ENCODE data around the gene RSRP1.
A peak's percentile ranks its signal among the peaks of the same experiment; 100 is the strongest.

Gene RSRP1

DNA sequence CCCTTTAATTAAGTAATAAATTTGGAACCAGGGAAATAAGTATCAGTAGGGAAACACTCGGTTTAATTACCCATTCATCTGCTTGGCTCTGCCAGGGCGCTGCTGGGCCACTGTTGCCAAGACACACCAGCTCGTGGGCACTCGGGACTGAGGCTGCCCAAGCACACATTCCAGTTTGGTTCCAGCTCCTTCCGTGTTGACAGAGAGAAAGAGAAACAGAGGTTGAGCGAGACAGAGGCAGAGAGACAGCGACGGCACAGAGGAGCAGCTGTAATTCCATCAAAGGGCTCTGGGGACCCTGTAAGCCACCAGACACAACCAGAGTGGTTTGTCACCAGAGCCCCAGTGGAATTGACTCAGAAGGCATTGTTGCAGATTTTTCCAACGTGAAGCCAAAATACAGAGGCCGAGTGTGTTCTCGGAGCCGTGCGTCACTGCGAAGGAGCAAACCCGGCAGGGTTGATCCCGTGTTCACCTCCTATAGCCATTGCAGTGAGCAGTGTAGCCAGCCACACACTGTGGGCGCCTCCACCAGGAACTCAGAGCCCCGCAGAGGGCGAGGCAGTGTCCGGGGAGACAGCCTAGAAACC lies 48.5 kb downstream of the RSRP1 start:
- TF ChIP-seq L3MBTL2 (conservative IDR thresholded peaks at IDR 0.05), result no peak
- CTCF ChIA-PET, result interaction anchor here (0.8 to 1.6 kb wide), 3 partner anchors 8 to 351 kb away, joined by 3 to 6 read pairs (median 4); no protein-coding TSS in a partner anchor
- POLR2A ChIA-PET, result interaction anchor here (0.6 to 1.3 kb wide), 2 partner anchors 8 to 33 kb away, joined by 3 to 4 read pairs; partner anchors contain the start of gene SYF2
- DNase-seq (ENCODE audit: extremely low spot score), result peak; percentile 38

GRCh38 chr1:25197982-25198662 lies 49.1 kb downstream of the RSRP1 start:
- TF ChIP-seq L3MBTL2 (conservative IDR thresholded peaks at IDR 0.05) (0 out of 2 replicates have a peak, but pooled peaks have one; percentile 19), CTBP1 (IDR thresholded peaks at IDR 0.05; ENCODE audit: borderline replicate concordance) (no peak)
- DNase-seq (ENCODE audit: extremely low spot score), result no peak
- ChIA-PET CTCF (interaction anchor here (0.8 to 1.6 kb wide), 4 partner anchors 8 to 350 kb away, joined by 3 to 7 read pairs (median 5); no protein-coding TSS in a partner anchor), POLR2A (interaction anchor here (0.6 to 1.3 kb wide), 2 partner anchors 34 kb away, joined by 3 to 6 read pairs; partner anchors contain the start of gene SYF2)

GRCh38 chr1:25197235-25197975 lies 49.8 kb downstream of the RSRP1 start:
- ChIA-PET POLR2A (interaction anchor here (1.3 kb wide), 1 partner anchor 35 kb away, joined by 6 read pairs; the partner anchor contains the start of gene SYF2), CTCF (interaction anchor here (1.0 to 1.6 kb wide), 2 partner anchors 9 to 300 kb away, joined by 6 to 7 read pairs; no protein-coding TSS in a partner anchor)
- peak; percentile 76 for TF ChIP-seq L3MBTL2 (conservative IDR thresholded peaks at IDR 0.05)
- peak; percentile 96 for TF ChIP-seq PKNOX1 (IDR thresholded peaks at IDR 0.05)
- TF ChIP-seq LEF1 (IDR thresholded peaks at IDR 0.05; ENCODE audit: borderline replicate concordance), result no peak
- TF ChIP-seq CTBP1 (IDR thresholded peaks at IDR 0.05; ENCODE audit: borderline replicate concordance), result peak; percentile 60; the same call in 1 of the 2 replicates
- DNase-seq (ENCODE audit: extremely low spot score), result peak; percentile 51

DNA sequence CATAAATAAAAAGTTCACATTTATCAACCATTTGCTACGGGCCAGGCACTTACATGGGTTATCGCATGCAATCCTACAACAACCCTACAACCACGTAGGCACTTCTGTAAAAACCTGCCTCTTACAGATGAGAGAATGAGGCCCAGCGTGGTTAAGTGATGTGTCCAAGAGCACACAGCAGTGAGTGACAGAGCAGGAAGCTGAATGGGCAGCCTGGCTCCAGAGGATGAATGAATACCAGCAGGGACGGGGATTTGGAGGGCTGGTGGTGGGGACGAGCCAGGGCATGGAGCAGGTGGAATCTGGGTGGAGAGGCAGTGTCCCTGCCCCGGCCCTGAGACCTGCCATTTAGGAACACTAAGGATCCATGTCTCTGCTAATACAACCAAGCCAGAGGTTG lies 50.4 kb downstream of the RSRP1 start:
- CTCF ChIA-PET, result interaction anchor here (0.8 to 1.0 kb wide), 2 partner anchors 299 to 540 kb away, joined by 4 to 7 read pairs; no protein-coding TSS in a partner anchor
- POLR2A ChIA-PET, result interaction anchor here (0.8 to 1.3 kb wide), 2 partner anchors 36 kb away, joined by 3 to 6 read pairs; partner anchors contain the start of gene SYF2
- TF ChIP-seq PKNOX1 (IDR thresholded peaks at IDR 0.05) (peak; percentile 22; the same call in 1 of the 2 replicates), FOXK2 (IDR thresholded peaks at IDR 0.05) (no peak), SUZ12 (IDR thresholded peaks at IDR 0.05) (no peak), ARNT (IDR thresholded peaks at IDR 0.05) (no peak)
- DNase-seq (ENCODE audit: extremely low spot score), result no peak

GRCh38 chr1:25195835-25196234 lies 51.4 kb downstream of the RSRP1 start:
- DNase-seq (ENCODE audit: extremely low spot score), result no peak
- ChIA-PET POLR2A (interaction anchor here (0.8 kb wide), 1 partner anchor 37 kb away, joined by 3 read pairs; the partner anchor contains the start of gene SYF2), CTCF (interaction anchor here (0.8 kb wide), 1 partner anchor 539 kb away, joined by 4 read pairs; no protein-coding TSS in a partner anchor)
- TF ChIP-seq FOXK2 (IDR thresholded peaks at IDR 0.05) (no peak), CTBP1 (IDR thresholded peaks at IDR 0.05; ENCODE audit: borderline replicate concordance) (no peak), L3MBTL2 (conservative IDR thresholded peaks at IDR 0.05) (no peak), SUZ12 (IDR thresholded peaks at IDR 0.05) (no peak), SP1 (IDR thresholded peaks at IDR 0.05) (no peak), HDGF (IDR thresholded peaks at IDR 0.05; ENCODE audit: borderline replicate concordance) (no peak), NFRKB (IDR thresholded peaks at IDR 0.05) (no peak), ZNF384 (IDR thresholded peaks at IDR 0.05) (no peak), BHLHE40 (IDR thresholded peaks at IDR 0.05; ENCODE audit: borderline replicate concordance) (no peak), ELF4 (IDR thresholded peaks at IDR 0.05) (no peak), FOXA1 (IDR thresholded peaks at IDR 0.05) (no peak), LEF1 (IDR thresholded peaks at IDR 0.05; ENCODE audit: borderline replicate concordance) (no peak), TARDBP (IDR thresholded peaks at IDR 0.05) (no peak), ARNT (IDR thresholded peaks at IDR 0.05) (no peak), FOXM1 (IDR thresholded peaks at IDR 0.05; ENCODE audit: borderline replicate concordance) (no peak), PKNOX1 (IDR thresholded peaks at IDR 0.05) (no peak)

- CTCF ChIA-PET, result interaction anchor here (0.5 to 0.6 kb wide), 2 partner anchors 10 to 45 kb away, joined by 3 to 4 read pairs; no protein-coding TSS in a partner anchor
- DNase-seq (ENCODE audit: extremely low spot score), result no peak
- TF ChIP-seq FOXM1 (IDR thresholded peaks at IDR 0.05; ENCODE audit: borderline replicate concordance), result no peak
- no peak for TF ChIP-seq ZNF384 (IDR thresholded peaks at IDR 0.05)
- TF ChIP-seq NFRKB (IDR thresholded peaks at IDR 0.05), result no peak
- POLR2A ChIA-PET, result interaction anchor here (1.2 kb wide), 1 partner anchor 38 kb away, joined by 4 read pairs; the partner anchor contains the start of gene SYF2
These were observed 52.7 kb downstream of the RSRP1 start for GRCh38 chr1:25194572-25195020.
